Stimulated activated effector memory CD8-positive, alpha-beta T cell treated with anti-CD3 and anti-CD28 coated beads, Interleukin-12 subunit alpha, Interleukin-12 subunit beta, amount 100 ng/mL, for 72 hours (primary cell): Measurements from ENCODE around the gene ADGRB2.
A peak's percentile ranks its signal among the peaks of the same experiment; 100 is the strongest.

Experiments used
- ATAC-seq: fragments of 150-1000 bp; cut with Tn5 transposase; 2 replicates; pipeline ENCODE4 v1.10.0; 2021
- DNase-seq, 2 donors: peaks; one replicate each; pipeline ENCODE4 v3.0.0; 2021 to 2022; ENCODE audit warnings: low spot score in 2 of 2
- H3K27ac Mint-ChIP-seq: one replicate; pipeline ENCODE4 v1.8.0; 2022; ENCODE audit warnings: mild to moderate bottlenecking, mixed read lengths
- H3K36me3 Mint-ChIP-seq: one replicate; pipeline ENCODE4 v1.8.0; 2022; ENCODE audit warnings: mild to moderate bottlenecking, mixed read lengths
- H3K4me1 Mint-ChIP-seq: one replicate; pipeline ENCODE4 v1.8.0; 2022; ENCODE audit warnings: mixed read lengths
- H3K4me3 Mint-ChIP-seq: one replicate; pipeline ENCODE4 v1.8.0; 2022; ENCODE audit warnings: mild to moderate bottlenecking, mixed read lengths
- H3K9me3 Mint-ChIP-seq: one replicate; pipeline ENCODE4 v1.8.0; 2022; ENCODE audit warnings: mixed read lengths

Gene ADGRB2

GRCh38 chr1:31765041-31765467 is 914 bp upstream of the ADGRB2 start:
- Mint-ChIP-seq H3K36me3 (no peaks in the 10 kb centered on the region), H3K27ac (no peak overlapping the region), H3K4me1 (peaks cover 39% of the 10 kb centered on the region), H3K9me3 (no peaks in the 10 kb centered on the region), H3K4me3 (peak overlapping the region; percentile 62)
- no peak for DNase-seq
- ATAC-seq = no peak

GRCh38 chr1:31763671-31764311 is 349 bp downstream of the ADGRB2 start:
- peaks cover 37% of the 10 kb centered on the region for H3K4me1 Mint-ChIP-seq
- H3K9me3 Mint-ChIP-seq = no peaks in the 10 kb centered on the region
- peak; percentile 11 for ATAC-seq
- no peak overlapping the region for H3K27ac Mint-ChIP-seq
- no peak for DNase-seq
- H3K4me3 Mint-ChIP-seq = peak overlapping the region; percentile 79
- no peaks in the 10 kb centered on the region for H3K36me3 Mint-ChIP-seq

GRCh38 chr1:31762726-31763670 is 1.1 kb downstream of the ADGRB2 start:
- DNase-seq = peak; percentile 65 to 82
- Mint-ChIP-seq H3K27ac (no peak overlapping the region), H3K36me3 (no peaks in the 10 kb centered on the region), H3K4me1 (peaks cover 31% of the 10 kb centered on the region), H3K9me3 (no peaks in the 10 kb centered on the region), H3K4me3 (peak overlapping the region; percentile 79)
- ATAC-seq = peak; percentile 64

GRCh38 chr1:31762323-31762722 is 1.8 kb downstream of the ADGRB2 start:
- ATAC-seq = no peak
- DNase-seq = no peak
- Mint-ChIP-seq H3K4me3 (peak overlapping the region; percentile 79), H3K9me3 (no peaks in the 10 kb centered on the region), H3K27ac (no peak overlapping the region), H3K4me1 (peaks cover 31% of the 10 kb centered on the region), H3K36me3 (no peaks in the 10 kb centered on the region)

GRCh38 chr1:31761883-31762282 is 2.3 kb downstream of the ADGRB2 start:
- ATAC-seq = no peak
- no peak for DNase-seq
- no peaks in the 10 kb centered on the region for H3K36me3 Mint-ChIP-seq
- no peak overlapping the region for H3K27ac Mint-ChIP-seq
- H3K4me3 Mint-ChIP-seq = peak overlapping the region; percentile 79
- no peaks in the 10 kb centered on the region for H3K9me3 Mint-ChIP-seq
- peaks cover 31% of the 10 kb centered on the region for H3K4me1 Mint-ChIP-seq

- Mint-ChIP-seq H3K9me3 (no peaks in the 10 kb centered on the region), H3K4me3 (peak overlapping the region; percentile 79), H3K27ac (peak overlapping the region; percentile 37), H3K36me3 (no peaks in the 10 kb centered on the region), H3K4me1 (peaks cover 31% of the 10 kb centered on the region)
- DNase-seq (peak in 1 of 2 donors; percentile 65), ATAC-seq (peak; percentile 55)
These were observed 3.4 kb downstream of the ADGRB2 start for GRCh38 chr1:31760471-31761470.

GRCh38 chr1:31759298-31760023 is 4.7 kb downstream of the ADGRB2 start:
- DNase-seq = no peak
- Mint-ChIP-seq H3K9me3 (no peaks in the 10 kb centered on the region), H3K27ac (peak overlapping the region; percentile 37), H3K36me3 (no peaks in the 10 kb centered on the region), H3K4me3 (peak overlapping the region; percentile 79), H3K4me1 (peaks cover 31% of the 10 kb centered on the region)
- ATAC-seq = no peak

GRCh38 chr1:31758823-31759222 is 5.3 kb downstream of the ADGRB2 start:
- H3K9me3 Mint-ChIP-seq = no peaks in the 10 kb centered on the region

DNA sequence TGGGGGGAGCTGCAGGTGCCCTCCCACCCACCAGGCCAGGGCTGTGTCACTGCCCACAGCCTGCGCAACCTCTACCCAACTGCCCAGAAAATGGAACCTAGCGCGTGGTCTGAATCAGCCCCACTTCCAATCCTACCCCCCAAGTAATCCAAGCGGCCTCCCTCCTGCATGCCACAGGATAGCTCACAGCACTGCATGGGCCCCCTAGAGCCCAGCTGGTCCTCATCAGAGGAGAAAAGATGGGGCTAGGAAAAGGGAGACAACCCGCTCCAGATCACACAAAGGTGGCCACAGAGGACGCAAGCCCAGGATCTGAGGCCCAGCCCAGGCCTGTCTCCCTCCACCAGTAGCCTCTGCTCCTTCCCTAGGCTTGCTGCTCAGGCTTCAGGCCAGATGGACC is 6.2 kb downstream of the ADGRB2 start:
- H3K36me3 Mint-ChIP-seq = no peaks in the 10 kb centered on the region
- no peak overlapping the region for H3K4me3 Mint-ChIP-seq
- H3K4me1 Mint-ChIP-seq = peaks cover 25% of the 10 kb centered on the region
- DNase-seq (no peak), ATAC-seq (no peak)
- H3K27ac Mint-ChIP-seq = peak overlapping the region; percentile 26
- no peaks in the 10 kb centered on the region for H3K9me3 Mint-ChIP-seq

More at GRCh38 chr1:31758823-31759222, 5.3 kb downstream of the ADGRB2 start:
- DNase-seq (no peak), ATAC-seq (no peak)
- H3K4me1 Mint-ChIP-seq = peaks cover 31% of the 10 kb centered on the region
- no peak overlapping the region for H3K4me3 Mint-ChIP-seq
- H3K27ac Mint-ChIP-seq = no peak overlapping the region
- H3K36me3 Mint-ChIP-seq = no peaks in the 10 kb centered on the region

DNA sequence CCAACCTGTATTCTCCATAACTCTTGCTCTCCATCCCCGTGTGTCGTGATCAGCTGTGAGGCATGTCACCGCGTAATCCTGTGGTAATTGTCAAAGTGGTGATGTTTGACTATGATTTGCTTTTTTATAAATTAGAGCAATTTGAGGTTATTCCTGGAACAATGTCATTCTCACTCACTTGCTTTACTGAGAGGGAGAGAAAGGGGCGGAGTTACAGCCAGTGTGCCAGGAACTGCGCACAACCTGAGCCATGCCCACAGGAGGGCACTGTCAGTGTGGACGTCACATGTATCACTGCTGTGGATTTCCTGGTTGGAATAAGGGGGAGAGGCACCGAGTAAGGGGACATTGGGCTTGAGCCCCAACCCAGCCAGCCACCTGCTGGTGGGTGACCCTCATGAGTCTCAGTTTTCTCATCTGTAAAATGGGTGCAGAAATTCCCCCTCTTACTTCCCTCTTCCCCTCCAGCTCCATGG is 6.9 kb downstream of the ADGRB2 start:
- H3K4me3 Mint-ChIP-seq = no peak overlapping the region
- H3K27ac Mint-ChIP-seq = no peak overlapping the region
- ATAC-seq = no peak
- no peak for DNase-seq
- H3K4me1 Mint-ChIP-seq = peaks cover 29% of the 10 kb centered on the region
- no peaks in the 10 kb centered on the region for H3K36me3 Mint-ChIP-seq
- no peaks in the 10 kb centered on the region for H3K9me3 Mint-ChIP-seq

DNA sequence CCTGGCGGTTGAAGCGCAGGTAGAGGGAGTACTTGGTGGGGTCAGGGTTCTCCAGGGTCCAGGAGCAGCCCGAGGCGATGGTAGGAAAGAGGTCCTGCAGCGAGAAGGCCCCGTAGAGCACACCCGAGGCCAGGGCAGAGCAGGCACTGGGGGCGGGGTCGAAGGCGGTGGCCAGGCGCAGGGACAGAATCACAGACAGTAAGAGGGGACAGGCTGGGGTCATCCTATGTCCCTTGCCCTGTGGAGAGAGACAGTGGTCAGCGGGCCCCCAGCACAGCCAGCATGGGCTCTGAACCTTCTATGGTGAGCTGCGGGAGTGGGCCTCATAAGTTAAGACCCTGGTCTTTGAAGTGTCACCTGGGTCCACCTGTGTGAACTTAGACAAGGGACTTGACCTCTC is 7.6 kb downstream of the ADGRB2 start:
- H3K27ac Mint-ChIP-seq = no peak overlapping the region
- H3K9me3 Mint-ChIP-seq = no peaks in the 10 kb centered on the region
- no peaks in the 10 kb centered on the region for H3K36me3 Mint-ChIP-seq
- DNase-seq (no peak), ATAC-seq (no peak)
- H3K4me3 Mint-ChIP-seq = no peak overlapping the region
- peaks cover 30% of the 10 kb centered on the region for H3K4me1 Mint-ChIP-seq

DNA sequence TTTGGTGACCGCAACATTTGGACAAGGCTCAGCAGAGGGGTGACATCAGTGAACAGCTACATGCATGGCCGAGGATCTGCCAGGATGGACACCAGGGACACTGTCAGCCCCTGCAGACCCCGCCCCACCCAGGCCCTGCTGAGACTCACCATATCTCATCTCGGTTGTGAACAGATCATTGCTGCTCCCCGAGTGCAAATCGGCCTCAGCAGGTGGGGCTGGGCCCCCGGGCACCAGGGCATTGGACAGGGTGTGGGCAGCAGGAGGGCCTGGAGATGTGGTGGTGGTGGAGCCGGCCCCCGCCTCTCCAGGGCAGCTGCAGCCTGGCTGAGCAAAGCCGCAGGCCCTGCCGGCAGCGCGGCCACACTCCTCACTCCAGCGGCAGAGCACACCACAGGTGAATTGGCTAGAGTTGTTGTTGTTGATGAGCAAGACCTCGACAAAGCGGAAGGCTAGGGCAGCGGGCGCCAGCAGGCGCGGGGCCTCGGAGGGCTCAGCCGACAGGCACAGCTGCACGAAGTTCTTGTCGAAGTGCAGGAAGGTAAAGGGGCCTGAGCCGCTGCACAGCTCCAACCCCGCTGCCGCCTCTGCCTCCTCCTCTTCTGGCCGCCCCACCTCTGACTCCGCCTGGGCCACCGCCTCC is 8.2 kb downstream of the ADGRB2 start:
- H3K4me3 Mint-ChIP-seq = no peak overlapping the region
- ATAC-seq = no peak
- DNase-seq = no peak
- H3K27ac Mint-ChIP-seq = no peak overlapping the region
- H3K36me3 Mint-ChIP-seq = no peaks in the 10 kb centered on the region
- no peaks in the 10 kb centered on the region for H3K9me3 Mint-ChIP-seq
- H3K4me1 Mint-ChIP-seq = peaks cover 31% of the 10 kb centered on the region

DNA sequence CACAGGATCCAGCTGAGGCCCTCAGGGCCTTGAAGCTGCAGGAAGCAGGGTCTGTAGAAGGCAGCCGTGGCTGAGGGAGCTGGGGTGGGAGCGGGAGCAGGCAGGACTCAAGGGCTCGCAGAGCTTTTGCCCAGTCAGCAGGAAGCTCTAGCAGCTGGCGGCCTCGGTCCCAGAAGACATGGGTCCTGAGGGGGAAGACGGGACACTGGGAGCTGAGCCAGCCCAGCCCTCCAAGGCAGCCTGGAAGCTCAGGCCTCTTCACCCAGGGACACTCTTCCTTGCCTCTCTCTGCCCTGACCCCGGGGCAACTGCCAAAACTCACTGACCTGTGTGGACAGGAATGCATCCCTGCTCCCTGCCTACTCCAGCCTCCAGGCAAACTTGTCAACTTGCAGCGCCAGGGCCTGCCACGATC is 8.9 kb downstream of the ADGRB2 start:
- H3K4me3 Mint-ChIP-seq = no peak overlapping the region
- DNase-seq (no peak), ATAC-seq (no peak)
- H3K27ac Mint-ChIP-seq = no peak overlapping the region
- H3K9me3 Mint-ChIP-seq = no peaks in the 10 kb centered on the region
- H3K36me3 Mint-ChIP-seq = no peaks in the 10 kb centered on the region
- H3K4me1 Mint-ChIP-seq = peaks cover 37% of the 10 kb centered on the region

- Mint-ChIP-seq H3K4me1 (peaks cover 37% of the 10 kb centered on the region), H3K9me3 (no peaks in the 10 kb centered on the region), H3K4me3 (no peak overlapping the region), H3K27ac (no peak overlapping the region), H3K36me3 (no peaks in the 10 kb centered on the region)
- DNase-seq = no peak
- no peak for ATAC-seq
These were observed 9.7 kb downstream of the ADGRB2 start for GRCh38 chr1:31754397-31754796.
